Measurements from ENCODE around the gene ACTRT2.

- no peak for TF ChIP-seq EZH2phosphoT487 (conservative IDR thresholded peaks at IDR 0.05; ENCODE audit: low read length)
- no peak for TF ChIP-seq CTCF (IDR thresholded peaks at IDR 0.05; ENCODE audit: insufficient read depth, low read length, poor library complexity, severe bottlenecking)
Measured at GRCh38 chr1:2999138-2999537, 22.1 kb upstream of the ACTRT2 start.
